Right atrium auricular region (tissue), 2 donors: ENCODE measurements around the gene TMEM170A. TPM values are rescaled to one million over a fixed set of nuclear protein-coding genes. Genes with fewer than 3 reads are reported as not detected.
"Not testable (repeated sequence)": the region's sequence is repeated elsewhere in the genome, so short reads cannot be mapped to it uniquely, and the experiment has no call there.

Experiments
- DNase-seq: peaks from one replicate; pipeline ENCODE4 v3.0.0-alpha.2; 2019; ENCODE audit warnings: low spot score
- H3K27ac ChIP-seq, 2 donors: fragments of 200-600 bp; sonication (generic); 1 replicate in 1 of 2; 2 replicates in 1 of 2; pipeline ENCODE4 v1.5.1; 2016 to 2019
- H3K27me3 ChIP-seq, 2 donors: fragments of 200-600 bp; sonication (generic); one replicate each; pipeline versions ENCODE4 v1.5.1 to v1.6.0; 2017 to 2019
- H3K36me3 ChIP-seq: fragments of 200-600 bp; sonication (generic); one replicate; pipeline ENCODE4 v1.5.1; 2016
- H3K4me1 ChIP-seq, 2 donors: fragments of 200-600 bp; sonication (generic); one replicate each; pipeline versions ENCODE4 v1.5.1 to v1.6.0; 2017 to 2019
- H3K4me3 ChIP-seq, 2 donors: fragments of 200-600 bp; sonication (generic); 1 replicate in 1 of 2; 2 replicates in 1 of 2; pipeline ENCODE4 v1.5.1; 2017 to 2019; ENCODE audit warnings: mild to moderate bottlenecking in 1 of 2, moderate library complexity in 1 of 2
- H3K9me3 ChIP-seq, 2 donors: fragments of 200-600 bp; sonication (generic); one replicate each; pipeline ENCODE4 v1.5.1; 2019
- CTCF ChIP-seq, 2 donors: fragments of 200-600 bp; sonication (generic); IDR thresholded peaks; one replicate each; pipeline ENCODE4 v1.5.1; 2019; ENCODE audit warnings: antibody characterized with exemption in 2 of 2
- total RNA-seq, 2 donors: library from RNA; depleted of rRNA; stranded (reverse); fragments of >200 nt; gene quantifications; one replicate each; pipeline ENCODE4 v1.1.0, GENCODE V29; 2016

TMEM170A gene
- total RNA-seq, 2 donors from 2014 or later, result 13.4 to 16.3 TPM

- Histone ChIP-seq H3K4me1 (peaks cover 0 to 8% of the 10 kb centered on the region in 2 donors), H3K9me3 (no peaks in the 10 kb centered on the region), H3K4me3 (no peak overlapping the region), H3K36me3 (no peaks in the 10 kb centered on the region), H3K27me3 (no peaks in the 10 kb centered on the region), H3K27ac (no peak overlapping the region)
- TF ChIP-seq CTCF (IDR thresholded peaks at IDR 0.05), result no peak
- DNase-seq, result no peak
Measured at GRCh38 chr16:75466760-75467159, 2.3 kb upstream of the TMEM170A start.

GRCh38 chr16:75463389-75464121 is 934 bp downstream of the TMEM170A start:
- not testable (repeated sequence) for H3K36me3 ChIP-seq, H3K27me3 ChIP-seq, H3K9me3 ChIP-seq, DNase-seq
- peak overlapping the region; percentile 75 to 81 for H3K4me3 ChIP-seq
- H3K27ac ChIP-seq, result peak overlapping the region; percentile 95 to 97
- H3K4me1 ChIP-seq, result peaks cover 0 to 22% of the 10 kb centered on the region in 2 donors

- no peak overlapping the region for H3K4me3 ChIP-seq
Measured at GRCh38 chr16:75462806-75463205, 1.7 kb downstream of the TMEM170A start.

GRCh38 chr16:75461575-75461974 is 2.9 kb downstream of the TMEM170A start:
- no peak for TF ChIP-seq CTCF (IDR thresholded peaks at IDR 0.05)
- Histone ChIP-seq H3K36me3 (no peaks in the 10 kb centered on the region), H3K27ac (no peak overlapping the region), H3K9me3 (no peaks in the 10 kb centered on the region), H3K4me3 (no peak overlapping the region), H3K4me1 (peaks cover 0 to 33% of the 10 kb centered on the region in 2 donors), H3K27me3 (no peaks in the 10 kb centered on the region)
- DNase-seq, result no peak

More at GRCh38 chr16:75462806-75463205, 1.7 kb downstream of the TMEM170A start:
- TF ChIP-seq CTCF (IDR thresholded peaks at IDR 0.05), result no peak
- H3K36me3 ChIP-seq, result no peaks in the 10 kb centered on the region
- H3K9me3 ChIP-seq, result no peaks in the 10 kb centered on the region
- no peaks in the 10 kb centered on the region for H3K27me3 ChIP-seq
- no peak overlapping the region for H3K27ac ChIP-seq
- peaks cover 0 to 22% of the 10 kb centered on the region in 2 donors for H3K4me1 ChIP-seq
- no peak for DNase-seq

- H3K27ac ChIP-seq, result no peak overlapping the region
- H3K36me3 ChIP-seq, result no peaks in the 10 kb centered on the region
- TF ChIP-seq CTCF (IDR thresholded peaks at IDR 0.05), result no peak
- H3K27me3 ChIP-seq, result no peaks in the 10 kb centered on the region
- H3K4me3 ChIP-seq, result no peak overlapping the region
- no peak for DNase-seq
- H3K4me1 ChIP-seq, result peaks cover 0 to 34% of the 10 kb centered on the region in 2 donors
- H3K9me3 ChIP-seq, result no peaks in the 10 kb centered on the region
Measured at GRCh38 chr16:75460446-75460845, 4.0 kb downstream of the TMEM170A start.

- TF ChIP-seq CTCF (IDR thresholded peaks at IDR 0.05), result no peak
- peaks cover 0 to 30% of the 10 kb centered on the region in 2 donors for H3K4me1 ChIP-seq
Measured at GRCh38 chr16:75459691-75460090, 4.8 kb downstream of the TMEM170A start.

More at GRCh38 chr16:75459691-75460090, 4.8 kb downstream of the TMEM170A start:
- H3K4me3 ChIP-seq, result no peak overlapping the region
- no peaks in the 10 kb centered on the region for H3K27me3 ChIP-seq
- H3K27ac ChIP-seq, result no peak overlapping the region
- H3K9me3 ChIP-seq, result no peaks in the 10 kb centered on the region
- no peak for DNase-seq
- H3K36me3 ChIP-seq, result no peaks in the 10 kb centered on the region
